HG03378 (cell line): Measurements from ENCODE around the gene ARHGDIG.
"Not testable (repeated sequence)": the region's sequence is repeated elsewhere in the genome, so short reads cannot be mapped to it uniquely, and the experiment has no call there.

Experiments
- ATAC-seq: cut with Tn5 transposase; IDR thresholded peaks from one replicate; pipeline ENCODE4 v1.9.1; 2021; ENCODE audit warnings: mild to moderate bottlenecking, moderate library complexity; ENCODE audit not compliant: unreplicated experiment

ARHGDIG gene

DNA sequence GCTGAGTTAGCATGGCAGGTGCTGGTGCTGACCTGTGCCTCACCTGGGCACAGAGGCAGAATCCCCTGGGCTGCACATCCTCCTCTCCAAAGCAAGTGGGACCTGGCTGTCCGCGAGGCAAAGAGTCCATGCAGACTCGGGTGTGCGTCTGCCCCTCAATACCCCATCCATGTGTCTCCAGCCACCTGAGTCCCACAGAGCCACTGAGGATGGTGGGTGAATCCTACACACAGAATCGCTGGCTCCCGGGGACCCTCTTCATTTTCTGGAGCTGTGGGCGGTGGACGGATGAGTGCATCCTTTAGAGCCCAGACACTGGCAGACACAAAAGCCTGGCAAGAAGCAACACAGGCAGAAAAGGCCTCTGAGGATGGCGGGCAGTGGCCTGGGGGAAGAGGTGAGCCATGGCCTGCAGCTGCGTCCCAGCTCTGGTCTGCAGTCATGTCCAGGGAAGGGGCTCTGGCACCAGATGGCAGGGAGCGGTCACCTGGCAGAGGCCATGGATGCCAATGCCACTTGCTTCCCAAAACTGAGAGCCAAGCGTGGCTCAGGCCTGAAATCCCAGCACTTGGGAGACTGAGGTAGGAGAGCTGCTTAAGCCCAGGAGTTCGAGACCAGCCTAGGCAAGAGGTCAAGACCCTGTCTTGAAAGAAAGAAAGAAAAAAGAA, 42.2 kb downstream of the ARHGDIG start:
- ATAC-seq, result no peak

- no peak for ATAC-seq
Observed at GRCh38 chr16:324201-324450, 43.7 kb downstream of the ARHGDIG start.

GRCh38 chr16:324451-325334, 44.3 kb downstream of the ARHGDIG start:
- ATAC-seq, result no peak

DNA sequence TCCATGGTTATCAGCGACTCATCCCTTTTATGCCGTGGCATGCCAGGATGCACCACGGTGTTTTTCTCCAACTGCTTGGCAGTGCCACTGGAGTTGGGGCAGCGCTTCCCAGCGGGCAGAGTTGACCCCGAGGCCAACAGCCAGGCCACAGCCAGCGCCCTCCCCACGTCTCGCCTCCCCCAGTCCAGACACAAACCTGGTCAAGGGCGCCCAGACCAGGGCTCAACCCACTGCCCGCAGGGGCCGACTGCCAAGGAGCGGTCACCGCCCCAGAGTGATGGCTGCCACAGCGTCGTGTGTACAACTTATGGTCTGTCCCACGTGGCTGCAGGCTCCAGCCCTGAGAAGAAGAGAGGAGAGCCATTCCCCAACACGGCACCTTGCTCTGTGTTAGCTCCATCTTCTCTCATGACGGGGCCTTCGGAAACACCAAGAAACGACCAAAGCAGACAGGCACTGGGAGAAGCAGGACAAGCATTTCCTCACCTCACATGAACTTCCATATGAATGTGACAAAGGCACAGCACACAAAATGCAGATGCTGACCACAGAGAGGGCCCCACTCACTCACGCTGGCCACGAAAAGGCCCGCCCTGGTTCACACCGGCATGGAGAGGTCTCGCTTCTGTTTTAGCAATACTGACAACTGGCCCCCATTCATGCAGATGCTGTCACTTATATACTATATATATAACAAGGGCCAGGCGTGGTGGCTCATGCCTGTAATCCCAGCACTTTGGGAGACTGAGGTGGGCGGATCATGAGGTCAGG, 45.2 kb downstream of the ARHGDIG start:
- ATAC-seq, result no peak

DNA sequence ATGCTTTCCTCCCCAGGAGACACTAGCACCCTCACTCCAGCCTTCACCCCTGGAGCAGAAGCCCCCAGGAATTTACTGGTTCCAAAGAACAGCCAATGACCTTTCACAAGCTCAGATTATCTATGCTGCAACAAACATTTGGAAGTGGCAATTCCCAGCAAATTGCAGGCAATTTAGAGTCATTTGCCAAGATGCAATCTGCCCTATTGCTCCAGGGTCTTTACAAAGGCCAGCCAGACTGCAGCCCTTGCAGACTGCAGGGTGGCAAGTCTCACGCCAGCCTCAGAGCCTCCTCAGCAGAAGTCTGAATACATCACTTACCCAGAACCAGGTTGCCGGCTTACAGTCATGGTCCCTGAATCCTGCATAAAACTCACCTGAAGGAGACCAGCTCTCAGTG, 50.4 kb downstream of the ARHGDIG start:
- ATAC-seq, result no peak

DNA sequence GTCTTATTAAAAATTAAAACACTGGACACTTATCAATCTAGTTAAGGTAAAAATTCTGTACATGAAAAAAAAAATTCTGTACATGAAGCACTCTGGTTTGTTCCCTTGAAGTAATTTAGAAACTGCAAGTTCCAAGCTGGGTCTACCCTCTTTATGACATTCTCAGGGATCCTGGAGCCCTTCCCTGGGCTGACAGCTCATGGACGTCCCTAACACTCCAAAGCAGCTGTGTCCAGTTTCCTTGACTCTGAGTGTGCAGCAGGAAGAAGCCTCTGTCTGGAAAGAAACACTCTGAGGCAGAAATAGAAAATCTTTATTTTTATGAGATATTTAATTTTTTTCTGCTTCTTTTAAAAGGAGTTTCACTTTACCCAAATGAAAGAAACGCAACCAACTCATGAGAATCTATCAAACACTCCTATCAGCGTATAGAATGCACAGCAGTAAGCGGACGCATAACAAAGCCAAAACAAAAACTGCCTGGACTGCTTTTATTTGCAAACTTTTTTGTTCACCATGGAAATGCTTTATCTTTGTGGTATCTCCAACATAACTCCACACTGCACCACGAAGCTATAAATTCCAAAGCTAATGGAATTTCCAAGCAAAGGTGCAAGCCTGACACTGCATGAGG, 50.9 kb downstream of the ARHGDIG start:
- ATAC-seq, result not testable (repeated sequence)
